ENCODE data around the gene GPRC5B. TPM values are rescaled to one million over a fixed set of nuclear protein-coding genes. Genes with fewer than 3 reads are reported as not detected.

The GPRC5B gene
- total and polyA plus RNA-seq, 2 of the 8 experiments (the other 6 are each of a cell fraction or from before 2014, with no cell fraction given), result 106 to 160 TPM

DNA sequence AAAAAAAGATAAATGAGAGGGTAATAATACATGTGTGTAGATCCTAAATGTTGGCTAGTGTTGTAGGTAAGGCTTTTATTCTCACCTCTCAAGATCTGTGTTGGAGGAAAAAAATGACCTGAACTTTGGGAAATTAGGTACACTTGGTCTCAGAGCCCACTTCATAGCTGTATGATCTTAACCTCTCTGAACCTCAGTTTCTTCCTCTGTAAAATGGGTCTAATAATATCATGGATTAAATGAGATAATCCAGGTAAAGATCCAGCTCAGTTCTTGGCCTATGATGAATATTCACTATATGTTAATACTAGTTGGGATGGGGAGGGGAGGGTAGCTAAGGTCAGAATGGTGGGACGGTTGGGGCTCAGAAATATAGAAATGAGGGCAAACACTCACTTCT is 24.3 kb upstream of the GPRC5B start (continued):
- no peak for TF ChIP-seq TEAD4 (IDR thresholded peaks at IDR 0.05; ENCODE audit: low read depth, low read length)
- TF ChIP-seq PHF8 (conservative IDR thresholded peaks at IDR 0.05; ENCODE audit: low read depth, low read length), result no peak
- TF ChIP-seq TAF7 (optimal IDR thresholded peaks at IDR 0.05; ENCODE audit: borderline replicate concordance, low read depth, low read length), result no peak
